ENCODE data around the gene GPS1.

Gene GPS1

GRCh38 chr17:82076018-82076784, 24.5 kb downstream of the GPS1 start:
- DNase-seq (ENCODE audit: low read depth in 3 of 3, low spot score in 1 of 3) = no peak

GRCh38 chr17:82076785-82077591, 25.3 kb downstream of the GPS1 start:
- DNase-seq (ENCODE audit: low read depth in 3 of 3, low spot score in 1 of 3) = no peak

GRCh38 chr17:82077617-82078358, 26.1 kb downstream of the GPS1 start:
- no peak for DNase-seq (ENCODE audit: low read depth in 3 of 3, low spot score in 1 of 3)

- DNase-seq (ENCODE audit: low read depth in 3 of 3, low spot score in 1 of 3) = no peak
Observed at GRCh38 chr17:82078433-82078832, 26.7 kb downstream of the GPS1 start.

- DNase-seq (ENCODE audit: low read depth in 3 of 3, low spot score in 1 of 3) = no peak
Observed at GRCh38 chr17:82079001-82079677, 27.4 kb downstream of the GPS1 start.

- DNase-seq (ENCODE audit: low read depth in 3 of 3, low spot score in 1 of 3) = no peak
Observed at GRCh38 chr17:82080048-82080788, 28.5 kb downstream of the GPS1 start.

- DNase-seq (ENCODE audit: low read depth in 3 of 3, low spot score in 1 of 3) = no peak
Observed at GRCh38 chr17:82080789-82081464, 29.2 kb downstream of the GPS1 start.

GRCh38 chr17:82081546-82081945, 29.8 kb downstream of the GPS1 start:
- no peak for DNase-seq (ENCODE audit: low read depth in 3 of 3, low spot score in 1 of 3)

- no peak for DNase-seq (ENCODE audit: low read depth in 3 of 3, low spot score in 1 of 3)
Observed at GRCh38 chr17:82081966-82082365, 30.3 kb downstream of the GPS1 start.

GRCh38 chr17:82082456-82082855, 30.8 kb downstream of the GPS1 start:
- no peak for DNase-seq (ENCODE audit: low read depth in 3 of 3, low spot score in 1 of 3)

GRCh38 chr17:82083009-82083408, 31.3 kb downstream of the GPS1 start:
- no peak for DNase-seq (ENCODE audit: low read depth in 3 of 3, low spot score in 1 of 3)

- no peak for DNase-seq (ENCODE audit: low read depth in 3 of 3, low spot score in 1 of 3)
Observed at GRCh38 chr17:82083533-82084359, 32.0 kb downstream of the GPS1 start.

GRCh38 chr17:82084373-82085030, 32.8 kb downstream of the GPS1 start:
- DNase-seq (ENCODE audit: low read depth in 3 of 3, low spot score in 1 of 3) = no peak

GRCh38 chr17:82085031-82085861, 33.5 kb downstream of the GPS1 start:
- no peak for DNase-seq (ENCODE audit: low read depth in 3 of 3, low spot score in 1 of 3)

- DNase-seq (ENCODE audit: low read depth in 3 of 3, low spot score in 1 of 3) = no peak
Observed at GRCh38 chr17:82085931-82086764, 34.5 kb downstream of the GPS1 start.

- DNase-seq (ENCODE audit: low read depth in 3 of 3, low spot score in 1 of 3) = no peak
Observed at GRCh38 chr17:82086941-82087906, 35.5 kb downstream of the GPS1 start.

All from stimulated activated CD4-positive, alpha-beta T cell treated with anti-CD3 and anti-CD28 coated beads, TNF-alpha, amount 100 ng/mL, for 1 hour (primary cell).